ENCODE measurements around the gene EEF2K. TPM values are rescaled to one million over a fixed set of nuclear protein-coding genes. Genes with fewer than 3 reads are reported as not detected.
A peak's percentile ranks its signal among the peaks of the same experiment; 100 is the strongest.

EEF2K gene
- total and polyA plus RNA-seq, 2 of the 13 experiments (the other 11 are each of a cell fraction or from before 2014, with no cell fraction given): 22.0 to 23.8 TPM

- TF ChIP-seq ATF6 (CRISPR knock-in tag; conservative IDR thresholded peaks at IDR 0.05) (no peak), EHMT2 (IDR thresholded peaks at IDR 0.05; ENCODE audit: borderline replicate concordance, low read depth, low read length) (peak; percentile 35), KMT2A (CRISPR knock-in tag; IDR thresholded peaks at IDR 0.05) (peak; percentile 45; the same call in 1 of the 2 replicates), ZSCAN30 (CRISPR knock-in tag; IDR thresholded peaks at IDR 0.05) (no peak), ZBTB37 (CRISPR knock-in tag; IDR thresholded peaks at IDR 0.05) (no peak), ZNF605 (CRISPR knock-in tag; IDR thresholded peaks at IDR 0.05) (peak; percentile 97), ZNF713 (CRISPR knock-in tag; IDR thresholded peaks at IDR 0.05) (no peak), SUZ12 (IDR thresholded peaks at IDR 0.05; ENCODE audit: low read depth, low read length) (no peak), ZNF17 (CRISPR knock-in tag; IDR thresholded peaks at IDR 0.05) (no peak), ZNF609 (CRISPR knock-in tag; IDR thresholded peaks at IDR 0.05; ENCODE audit: borderline replicate concordance) (peak; percentile 74; the same call in 1 of the 2 replicates), PHF5A (CRISPR knock-in tag; IDR thresholded peaks at IDR 0.05; ENCODE audit: low read depth, unreplicated experiment) (no peak), ZNF512B (CRISPR knock-in tag; IDR thresholded peaks at IDR 0.05; ENCODE audit: borderline replicate concordance) (peak; percentile 73; the same call in 1 of the 2 replicates), CBFB (CRISPR knock-in tag; IDR thresholded peaks at IDR 0.05) (peak; percentile 94), SAP130 (CRISPR knock-in tag; IDR thresholded peaks at IDR 0.05; ENCODE audit: low read depth) (peak; percentile 93), AGO2 (optimal IDR thresholded peaks at IDR 0.05; ENCODE audit: low read depth, low read length) (no peak), CCAR2 (optimal IDR thresholded peaks at IDR 0.05; ENCODE audit: low read depth, low read length) (no peak), ZKSCAN8 (CRISPR knock-in tag; IDR thresholded peaks at IDR 0.05; ENCODE audit: borderline replicate concordance) (peak; percentile 75; the same call in 1 of the 2 replicates), MTF2 (CRISPR knock-in tag; IDR thresholded peaks at IDR 0.05; ENCODE audit: borderline replicate concordance) (0 out of 2 replicates have a peak, but pooled peaks have one; percentile 60)
These were observed 13.6 kb upstream of the EEF2K start (continued) for GRCh38 chr16:22192261-22193062.

All from HepG2 (cell line).